Spleen (tissue), 11 donors: ENCODE data around the gene C10orf90. TPM values are rescaled to one million over a fixed set of nuclear protein-coding genes. Genes with fewer than 3 reads are reported as not detected.

Experiments
- DNase-seq: peaks from one replicate; pipeline ENCODE4 v3.0.0-alpha.2; 2020
- H3K27ac ChIP-seq, 8 donors: fragments of 200-600 bp; sonication (generic) in 7 of 8; 1 replicate in 4 of 8; 2 replicates in 4 of 8; pipeline versions ENCODE4 v1.5.0 to v1.8.0; 2016 to 2021; ENCODE audit warnings: inconsistent platforms in 4 of 8, mild to moderate bottlenecking in 4 of 8, moderate library complexity in 1 of 8
- H3K27me3 ChIP-seq, 7 donors: fragments of 200-600 bp; sonication (generic) in 6 of 7; replicated peaks in 1 of 7; 1 replicate in 4 of 7; 2 replicates in 3 of 7; pipeline versions ENCODE4 v1.5.0 to v1.8.0; 2016 to 2021; ENCODE audit warnings: inconsistent platforms in 3 of 7, mild to moderate bottlenecking in 1 of 7
- H3K36me3 ChIP-seq, 6 donors: fragments of 200-600 bp; sonication (generic) in 5 of 6; 1 replicate in 4 of 6; 2 replicates in 2 of 6; pipeline versions ENCODE4 v1.5.0 to v1.8.0; 2016 to 2021; ENCODE audit warnings: inconsistent platforms in 2 of 6
- H3K4me1 ChIP-seq, 6 donors: fragments of 200-600 bp; sonication (generic) in 5 of 6; 1 replicate in 3 of 6; 2 replicates in 3 of 6; pipeline versions ENCODE4 v1.5.0 to v1.8.0; 2016 to 2021; ENCODE audit warnings: inconsistent platforms in 3 of 6
- H3K4me3 ChIP-seq, 8 donors: fragments of 200-600 bp; sonication (generic) in 7 of 8; 1 replicate in 4 of 8; 2 replicates in 4 of 8; pipeline versions ENCODE4 v1.5.0 to v1.8.0; 2016 to 2021; ENCODE audit warnings: inconsistent platforms in 4 of 8, mild to moderate bottlenecking in 4 of 8, moderate library complexity in 2 of 8
- H3K9me3 ChIP-seq, 8 donors: fragments of 200-600 bp; sonication (generic) in 7 of 8; 1 replicate in 4 of 8; 2 replicates in 4 of 8; pipeline versions ENCODE4 v1.5.0 to v1.8.0; 2016 to 2021; ENCODE audit warnings: inconsistent platforms in 4 of 8
- POLR2A ChIP-seq, 3 donors: fragments of 450-650 bp; IDR thresholded peaks; one replicate each; pipeline ENCODE4 v1.5.1; 2017; ENCODE audit warnings: antibody characterized with exemption in 3 of 3, mild to moderate bottlenecking in 1 of 3
- POLR2AphosphoS5 ChIP-seq, 3 donors: sonication (generic); formaldehyde crosslinking; IDR thresholded peaks; one replicate each; pipeline ENCODE4 v1.5.1; 2017; ENCODE audit warnings: antibody characterized with exemption in 3 of 3
- WGBS, 5 donors: extraction: QIAGEN DNeasy Blood & Tissue Kit in 3 of 5; methylation state at CpG; one replicate each; pipeline versions ENCODE4 v1.1.5 to v1.1.7; 2013 to 2018; 5-methylcytosine and 5-hydroxymethylcytosine counted together
- intact Hi-C: fragments of 100-400 bp; cut with DNase I; formaldehyde crosslinking; loops from one replicate; pipeline ENCODE4 v1.15.0; 2023; ENCODE audit warnings: low total_unique reads
- polyA plus RNA-seq, 3 donors: library from polyadenylated mRNA; stranded (reverse); fragments of 200-250 nt; gene quantifications; one replicate each; pipeline ENCODE4 v1.2.1, GENCODE V29; 2013
- total RNA-seq, 7 donors: library from RNA; depleted of rRNA in 3 of 7; stranded (reverse); fragments of >200 nt in 3 of 7; fragmentation: NEBNext Ultra II Directional in 4 of 7; extraction: Animal tissue kit (Norgen Biotek cat#: 25700) in 4 of 7; gene quantifications; one replicate each; pipeline versions ENCODE4 v1.1.0 to v1.2.1, GENCODE V29; 2016 to 2021
- TF ChIP-seq, protein P1 (sequence below), 11 experiments: fragments of 200-600 bp in 7 of 11; fragments of 450-650 bp in 4 of 11; sonication (generic) in 4 of 11; IDR thresholded peaks in 8 of 11; conservative IDR thresholded peaks in 3 of 11; 1 replicate in 7 of 11; 2 replicates in 4 of 11; pipeline versions ENCODE4 v1.4.0 to v1.8.0; 2016 to 2021; ENCODE audit warnings: antibody characterized with exemption in 11 of 11, inconsistent platforms in 4 of 11, mild to moderate bottlenecking in 1 of 11
- donor health status: healthy with polysubstance abuse.
- donor health status: DM: no; HTN: no; CAD: no; lungs with moderate emphysema.
- donor health status: DM: no; HTN: no; CAD: no.
- donor health status: Bipolar disorder and iron deficiency.
- donor health status: healthy.
- donor health status: DM: no; HTN: no; CAD: no.
- donor health status: DM: yes; HTN: yes; CAD: no.

Gene C10orf90
- total and polyA plus RNA-seq, 10 donors: 0.05 to 0.06 TPM; not detected in 8

DNA sequence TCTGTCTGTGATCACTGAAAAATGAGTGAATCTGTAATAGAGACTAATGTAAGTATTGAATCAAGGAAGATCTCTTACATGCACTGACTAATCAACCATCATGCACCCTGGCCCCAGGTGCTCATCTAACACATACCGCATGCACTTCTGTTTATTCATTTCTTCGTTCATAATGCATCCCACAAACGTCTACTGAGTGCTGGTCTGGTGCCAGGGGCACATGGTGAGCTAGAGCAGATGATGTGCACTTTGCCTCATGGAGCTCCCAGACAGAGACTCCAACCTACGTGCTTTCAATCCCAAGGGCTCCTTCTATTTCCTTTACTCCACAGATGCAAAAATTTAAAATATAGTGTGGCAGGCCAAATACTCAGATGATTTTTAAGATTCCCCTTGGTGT, 10.7 kb downstream of the C10orf90 start:
- intact Hi-C loops: no loop called here
- TF ChIP-seq POLR2AphosphoS5 (IDR thresholded peaks at IDR 0.05): no peak
- TF ChIP-seq POLR2A (IDR thresholded peaks at IDR 0.05): no peak
- TF ChIP-seq, protein P1, sequence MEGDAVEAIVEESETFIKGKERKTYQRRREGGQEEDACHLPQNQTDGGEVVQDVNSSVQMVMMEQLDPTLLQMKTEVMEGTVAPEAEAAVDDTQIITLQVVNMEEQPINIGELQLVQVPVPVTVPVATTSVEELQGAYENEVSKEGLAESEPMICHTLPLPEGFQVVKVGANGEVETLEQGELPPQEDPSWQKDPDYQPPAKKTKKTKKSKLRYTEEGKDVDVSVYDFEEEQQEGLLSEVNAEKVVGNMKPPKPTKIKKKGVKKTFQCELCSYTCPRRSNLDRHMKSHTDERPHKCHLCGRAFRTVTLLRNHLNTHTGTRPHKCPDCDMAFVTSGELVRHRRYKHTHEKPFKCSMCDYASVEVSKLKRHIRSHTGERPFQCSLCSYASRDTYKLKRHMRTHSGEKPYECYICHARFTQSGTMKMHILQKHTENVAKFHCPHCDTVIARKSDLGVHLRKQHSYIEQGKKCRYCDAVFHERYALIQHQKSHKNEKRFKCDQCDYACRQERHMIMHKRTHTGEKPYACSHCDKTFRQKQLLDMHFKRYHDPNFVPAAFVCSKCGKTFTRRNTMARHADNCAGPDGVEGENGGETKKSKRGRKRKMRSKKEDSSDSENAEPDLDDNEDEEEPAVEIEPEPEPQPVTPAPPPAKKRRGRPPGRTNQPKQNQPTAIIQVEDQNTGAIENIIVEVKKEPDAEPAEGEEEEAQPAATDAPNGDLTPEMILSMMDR (IDR thresholded peaks at IDR 0.05 in 8 of 11, conservative IDR thresholded peaks at IDR 0.05 in 3 of 11): no peak
- no peaks in the 10 kb centered on the region for H3K9me3 ChIP-seq
- no peak overlapping the region for H3K27ac ChIP-seq
- H3K36me3 ChIP-seq: no peaks in the 10 kb centered on the region
- no peak for DNase-seq
- H3K4me1 ChIP-seq: no peaks in the 10 kb centered on the region
- 65 to 83% (median 71%) methylated on average over 4 of the region's 4 CpGs for WGBS, 5 donors
- no peak overlapping the region for H3K4me3 ChIP-seq
- peaks cover 0 to 23% (median 0%) of the 10 kb centered on the region in 7 donors for H3K27me3 ChIP-seq

DNA sequence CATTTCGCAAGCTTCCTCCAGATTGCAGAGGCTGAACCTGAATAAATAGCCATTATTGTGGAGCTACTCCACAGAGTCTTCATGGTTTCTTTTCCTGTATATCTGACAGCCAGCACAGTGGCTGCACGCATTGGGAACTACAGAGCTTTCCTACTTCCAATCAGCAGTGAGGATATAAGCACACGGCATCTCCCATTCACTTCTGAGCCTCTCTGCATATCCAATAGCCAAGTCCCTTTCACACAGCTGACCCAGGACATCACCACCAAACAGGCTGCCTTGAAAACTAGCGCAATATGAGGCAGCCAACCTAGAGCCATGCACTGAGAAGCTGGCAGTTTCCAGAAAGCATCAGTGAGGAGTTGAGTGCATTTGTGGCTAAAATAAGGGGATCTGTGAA, 11.6 kb downstream of the C10orf90 start:
- Histone ChIP-seq H3K4me1 (no peaks in the 10 kb centered on the region), H3K4me3 (no peak overlapping the region), H3K9me3 (no peaks in the 10 kb centered on the region), H3K36me3 (no peaks in the 10 kb centered on the region), H3K27me3 (peaks cover 0 to 15% (median 0%) of the 10 kb centered on the region in 7 donors), H3K27ac (no peak overlapping the region)
- TF ChIP-seq, protein P1 (IDR thresholded peaks at IDR 0.05 in 8 of 11, conservative IDR thresholded peaks at IDR 0.05 in 3 of 11): no peak
- TF ChIP-seq POLR2A (IDR thresholded peaks at IDR 0.05) (no peak), POLR2AphosphoS5 (IDR thresholded peaks at IDR 0.05) (no peak)
- DNase-seq: no peak
- intact Hi-C loops: no loop called here
- 80 to 89% (median 87%) methylated on average over 4 of the region's 4 CpGs for WGBS, 5 donors

DNA sequence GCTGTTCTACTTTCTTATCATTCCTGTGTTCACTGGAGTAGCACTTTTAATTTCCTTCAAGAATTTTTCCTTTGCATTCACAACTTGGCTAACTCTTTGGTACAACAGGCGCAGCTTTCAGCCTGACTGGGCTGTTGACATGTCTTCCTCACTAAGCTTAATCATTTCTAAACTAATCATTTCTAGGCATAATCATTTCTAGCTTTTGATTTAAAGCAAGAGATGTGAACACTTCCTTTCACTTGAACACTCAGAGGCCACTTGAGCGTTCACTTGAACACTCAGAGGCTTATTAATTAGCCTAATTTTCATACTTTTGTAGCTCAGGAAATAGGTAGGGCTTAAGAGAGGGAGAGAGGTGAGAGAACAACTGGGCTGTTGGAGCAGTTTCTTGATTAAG, 15.9 kb downstream of the C10orf90 start:
- Histone ChIP-seq H3K27me3 (no peaks in the 10 kb centered on the region), H3K36me3 (no peaks in the 10 kb centered on the region), H3K9me3 (no peaks in the 10 kb centered on the region), H3K4me3 (no peak overlapping the region), H3K4me1 (no peaks in the 10 kb centered on the region), H3K27ac (no peak overlapping the region)
- 53 to 72% (median 57%) methylated on average over 2 of the region's 2 CpGs for WGBS, 5 donors
- DNase-seq: no peak
- intact Hi-C loops: no loop called here
- TF ChIP-seq POLR2A (IDR thresholded peaks at IDR 0.05) (no peak), POLR2AphosphoS5 (IDR thresholded peaks at IDR 0.05) (no peak)
- TF ChIP-seq, protein P1 (IDR thresholded peaks at IDR 0.05 in 8 of 11, conservative IDR thresholded peaks at IDR 0.05 in 3 of 11): no peak

DNA sequence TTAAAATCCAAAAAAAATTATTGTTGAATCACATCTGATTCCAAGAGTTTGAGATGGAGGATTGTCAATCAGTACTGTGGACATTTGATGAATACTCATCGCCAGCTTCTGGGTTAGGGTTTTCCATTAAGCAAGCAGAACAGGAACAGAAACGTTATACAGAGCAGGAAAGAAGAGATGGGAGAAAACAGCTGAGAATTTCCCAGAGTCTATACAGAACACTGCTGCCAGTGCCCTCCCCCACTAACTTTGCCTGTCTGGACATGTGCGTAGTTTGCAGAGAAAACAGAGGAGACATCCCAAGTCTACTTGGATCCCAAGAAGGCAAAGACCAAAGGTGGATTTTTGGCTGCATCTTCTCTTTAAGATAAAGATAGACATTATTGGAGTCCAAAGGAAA, 19.0 kb downstream of the C10orf90 start:
- no peak for DNase-seq
- intact Hi-C loops: no loop called here
- Histone ChIP-seq H3K27ac (no peak overlapping the region), H3K9me3 (no peaks in the 10 kb centered on the region), H3K4me3 (no peak overlapping the region), H3K4me1 (no peaks in the 10 kb centered on the region), H3K36me3 (no peaks in the 10 kb centered on the region), H3K27me3 (no peaks in the 10 kb centered on the region)
- TF ChIP-seq POLR2A (IDR thresholded peaks at IDR 0.05): no peak
- no peak for TF ChIP-seq POLR2AphosphoS5 (IDR thresholded peaks at IDR 0.05)
- TF ChIP-seq, protein P1 (IDR thresholded peaks at IDR 0.05 in 8 of 11, conservative IDR thresholded peaks at IDR 0.05 in 3 of 11): no peak
- WGBS, 5 donors: 72 to 78% (median 75%) methylated on average over 3 of the region's 3 CpGs
